Measurements from ENCODE around the gene CDC42BPA.

CDC42BPA gene

GRCh38 chr1:227323171-227323966, 5.1 kb upstream of the CDC42BPA start:
- no peak overlapping the region for H3K23ac ChIP-seq (ENCODE audit: low read length)
- peaks cover 5% of the 10 kb centered on the region for H3K79me1 ChIP-seq (ENCODE audit: low read length)
- no peak overlapping the region for H3K27ac ChIP-seq (ENCODE audit: low read depth, low read length)
- no peak overlapping the region for H3K18ac ChIP-seq (ENCODE audit: low read length)
- no peak overlapping the region for H2BK120ac ChIP-seq (ENCODE audit: insufficient read depth, low read length, poor library complexity)
- peaks cover 2% of the 10 kb centered on the region for H3K9me3 ChIP-seq (ENCODE audit: insufficient read depth, low read depth, low read length)
- H3K4me1 ChIP-seq (ENCODE audit: control insufficient read depth in 1 of 2, insufficient read depth in 2 of 2, low read length in 2 of 2), result no peaks in the 10 kb centered on the region
- DNase-seq, result peak in 1 of 2 donors; percentile 7
- no peak overlapping the region for H4K91ac ChIP-seq (ENCODE audit: low read depth, low read length)
- H3K9ac ChIP-seq (ENCODE audit: low read length), result no peak overlapping the region
- no peak overlapping the region for H2BK12ac ChIP-seq (ENCODE audit: low read length)
- H3K79me2 ChIP-seq (ENCODE audit: control insufficient read depth, insufficient read depth, low read length, poor library complexity), result peaks cover 4% of the 10 kb centered on the region
- no peak overlapping the region for H2AK5ac ChIP-seq (ENCODE audit: low read length)
- no peak overlapping the region for H4K8ac ChIP-seq (ENCODE audit: low read depth, low read length)
- 100% methylated on average over 1 of the region's 9 CpGs for WGBS (ENCODE audit: extremely low coverage, insufficient coverage, insufficient read length)
- no peak overlapping the region for H2AFZ ChIP-seq (ENCODE audit: insufficient read depth, low read length, poor library complexity)
- H3K14ac ChIP-seq (ENCODE audit: low read length), result no peak overlapping the region
- no peaks in the 10 kb centered on the region for H3K27me3 ChIP-seq (ENCODE audit: insufficient read depth, low read length)
- H3K4me3 ChIP-seq (ENCODE audit: low read depth, low read length), result no peak overlapping the region
- no peaks in the 10 kb centered on the region for H3K36me3 ChIP-seq (ENCODE audit: control insufficient read depth in 1 of 2, insufficient read depth in 2 of 2, low read length in 2 of 2)
- H3K4me2 ChIP-seq (ENCODE audit: low read length), result no peak overlapping the region
- H2BK5ac ChIP-seq (ENCODE audit: low read depth, low read length, poor library complexity), result no peak overlapping the region
- H4K12ac ChIP-seq (ENCODE audit: low read depth, low read length), result no peak overlapping the region
- H3K4ac ChIP-seq (ENCODE audit: low read depth, low read length), result no peak overlapping the region

- H3K9me3 ChIP-seq (ENCODE audit: insufficient read depth, low read depth, low read length), result peaks cover 2% of the 10 kb centered on the region
- H3K4me2 ChIP-seq (ENCODE audit: low read length), result no peak overlapping the region
- H3K9ac ChIP-seq (ENCODE audit: low read length), result no peak overlapping the region
- no peak overlapping the region for H4K8ac ChIP-seq (ENCODE audit: low read depth, low read length)
- H2BK120ac ChIP-seq (ENCODE audit: insufficient read depth, low read length, poor library complexity), result no peak overlapping the region
- no peak overlapping the region for H3K14ac ChIP-seq (ENCODE audit: low read length)
- H4K12ac ChIP-seq (ENCODE audit: low read depth, low read length), result no peak overlapping the region
- H3K27me3 ChIP-seq (ENCODE audit: insufficient read depth, low read length), result no peaks in the 10 kb centered on the region
- peaks cover 8% of the 10 kb centered on the region for H3K79me2 ChIP-seq (ENCODE audit: control insufficient read depth, insufficient read depth, low read length, poor library complexity)
- no peak overlapping the region for H3K4me3 ChIP-seq (ENCODE audit: low read depth, low read length)
- no peaks in the 10 kb centered on the region for H3K36me3 ChIP-seq (ENCODE audit: control insufficient read depth in 1 of 2, insufficient read depth in 2 of 2, low read length in 2 of 2)
- no peak for DNase-seq
- no peak overlapping the region for H2AFZ ChIP-seq (ENCODE audit: insufficient read depth, low read length, poor library complexity)
- no peak overlapping the region for H3K27ac ChIP-seq (ENCODE audit: low read depth, low read length)
- no peak overlapping the region for H3K4ac ChIP-seq (ENCODE audit: low read depth, low read length)
- no peaks in the 10 kb centered on the region for H3K4me1 ChIP-seq (ENCODE audit: control insufficient read depth in 1 of 2, insufficient read depth in 2 of 2, low read length in 2 of 2)
- H3K18ac ChIP-seq (ENCODE audit: low read length), result no peak overlapping the region
- H3K23ac ChIP-seq (ENCODE audit: low read length), result peak overlapping the region; percentile 33
- H4K91ac ChIP-seq (ENCODE audit: low read depth, low read length), result no peak overlapping the region
- H2AK5ac ChIP-seq (ENCODE audit: low read length), result no peak overlapping the region
- no peak overlapping the region for H2BK5ac ChIP-seq (ENCODE audit: low read depth, low read length, poor library complexity)
- no peak overlapping the region for H2BK12ac ChIP-seq (ENCODE audit: low read length)
- peaks cover 14% of the 10 kb centered on the region for H3K79me1 ChIP-seq (ENCODE audit: low read length)
- no CpG with 5 or more reads among the region's 4 CpGs for WGBS (ENCODE audit: extremely low coverage, insufficient coverage, insufficient read length)
Measured at GRCh38 chr1:227322376-227322775, 4.1 kb upstream of the CDC42BPA start.

GRCh38 chr1:227321035-227321434, 2.7 kb upstream of the CDC42BPA start:
- H2BK120ac ChIP-seq (ENCODE audit: insufficient read depth, low read length, poor library complexity), result no peak overlapping the region
- no peak overlapping the region for H2BK5ac ChIP-seq (ENCODE audit: low read depth, low read length, poor library complexity)
- H3K4me2 ChIP-seq (ENCODE audit: low read length), result no peak overlapping the region
- no peak overlapping the region for H3K14ac ChIP-seq (ENCODE audit: low read length)
- no peaks in the 10 kb centered on the region for H3K27me3 ChIP-seq (ENCODE audit: insufficient read depth, low read length)
- peaks cover 14% of the 10 kb centered on the region for H3K79me1 ChIP-seq (ENCODE audit: low read length)
- no peak overlapping the region for H3K4ac ChIP-seq (ENCODE audit: low read depth, low read length)
- H3K9ac ChIP-seq (ENCODE audit: low read length), result no peak overlapping the region
- H2AK5ac ChIP-seq (ENCODE audit: low read length), result no peak overlapping the region
- H3K27ac ChIP-seq (ENCODE audit: low read depth, low read length), result no peak overlapping the region
- H3K18ac ChIP-seq (ENCODE audit: low read length), result no peak overlapping the region
- H4K12ac ChIP-seq (ENCODE audit: low read depth, low read length), result no peak overlapping the region
- H3K4me3 ChIP-seq (ENCODE audit: low read depth, low read length), result no peak overlapping the region
- no peak overlapping the region for H2BK12ac ChIP-seq (ENCODE audit: low read length)
- H4K91ac ChIP-seq (ENCODE audit: low read depth, low read length), result no peak overlapping the region
- peaks cover 8% of the 10 kb centered on the region for H3K79me2 ChIP-seq (ENCODE audit: control insufficient read depth, insufficient read depth, low read length, poor library complexity)
- H3K23ac ChIP-seq (ENCODE audit: low read length), result no peak overlapping the region
- no peak overlapping the region for H4K8ac ChIP-seq (ENCODE audit: low read depth, low read length)
- H3K4me1 ChIP-seq (ENCODE audit: control insufficient read depth in 1 of 2, insufficient read depth in 2 of 2, low read length in 2 of 2), result no peaks in the 10 kb centered on the region
- no CpG with 5 or more reads among the region's 2 CpGs for WGBS (ENCODE audit: extremely low coverage, insufficient coverage, insufficient read length)
- H3K9me3 ChIP-seq (ENCODE audit: insufficient read depth, low read depth, low read length), result peaks cover 2% of the 10 kb centered on the region
- H3K36me3 ChIP-seq (ENCODE audit: control insufficient read depth in 1 of 2, insufficient read depth in 2 of 2, low read length in 2 of 2), result no peaks in the 10 kb centered on the region
- H2AFZ ChIP-seq (ENCODE audit: insufficient read depth, low read length, poor library complexity), result no peak overlapping the region
- no peak for DNase-seq

- Histone ChIP-seq H3K4ac (ENCODE audit: low read depth, low read length) (no peak overlapping the region), H2BK12ac (ENCODE audit: low read length) (no peak overlapping the region), H3K4me2 (ENCODE audit: low read length) (no peak overlapping the region), H3K14ac (ENCODE audit: low read length) (no peak overlapping the region), H3K36me3 (ENCODE audit: control insufficient read depth in 1 of 2, insufficient read depth in 2 of 2, low read length in 2 of 2) (no peaks in the 10 kb centered on the region), H3K9me3 (ENCODE audit: insufficient read depth, low read depth, low read length) (peaks cover 2% of the 10 kb centered on the region), H2BK120ac (ENCODE audit: insufficient read depth, low read length, poor library complexity) (no peak overlapping the region), H4K8ac (ENCODE audit: low read depth, low read length) (no peak overlapping the region), H3K4me1 (ENCODE audit: control insufficient read depth in 1 of 2, insufficient read depth in 2 of 2, low read length in 2 of 2) (no peaks in the 10 kb centered on the region), H3K79me2 (ENCODE audit: control insufficient read depth, insufficient read depth, low read length, poor library complexity) (peaks cover 8% of the 10 kb centered on the region), H3K79me1 (ENCODE audit: low read length) (peaks cover 14% of the 10 kb centered on the region), H3K27me3 (ENCODE audit: insufficient read depth, low read length) (no peaks in the 10 kb centered on the region), H3K4me3 (ENCODE audit: low read depth, low read length) (no peak overlapping the region), H2AFZ (ENCODE audit: insufficient read depth, low read length, poor library complexity) (no peak overlapping the region), H3K9ac (ENCODE audit: low read length) (no peak overlapping the region), H3K23ac (ENCODE audit: low read length) (no peak overlapping the region), H2BK5ac (ENCODE audit: low read depth, low read length, poor library complexity) (no peak overlapping the region), H4K91ac (ENCODE audit: low read depth, low read length) (no peak overlapping the region), H3K18ac (ENCODE audit: low read length) (no peak overlapping the region), H4K12ac (ENCODE audit: low read depth, low read length) (no peak overlapping the region), H2AK5ac (ENCODE audit: low read length) (no peak overlapping the region), H3K27ac (ENCODE audit: low read depth, low read length) (no peak overlapping the region)
- no peak for DNase-seq
- WGBS (ENCODE audit: extremely low coverage, insufficient coverage, insufficient read length), result no CpG with 5 or more reads among the region's 4 CpGs
Measured at GRCh38 chr1:227320476-227320875, 2.2 kb upstream of the CDC42BPA start.
